ENCODE results near the gene NCOR1. TPM values are rescaled to one million over a fixed set of nuclear protein-coding genes. Genes with fewer than 3 reads are reported as not detected.
A peak's percentile ranks its signal among the peaks of the same experiment; 100 is the strongest.

The NCOR1 gene
- total and polyA plus RNA-seq, 9 of the 15 experiments (the other 6 are each of a cell fraction or from before 2014, with no cell fraction given) = 20.2 to 66.5 (median 50.9) TPM

GRCh38 chr17:16199093-16199492 lies 16.2 kb downstream of the NCOR1 start (continued):
- TF ChIP-seq ZBTB40 (IDR thresholded peaks at IDR 0.05) = 0 out of 2 replicates have a peak, but pooled peaks have one; percentile 17
- no peak for TF ChIP-seq ZBTB40 (CRISPR knock-in tag; IDR thresholded peaks at IDR 0.05)
- TF ChIP-seq THRA (IDR thresholded peaks at IDR 0.05) = 0 out of 2 replicates have a peak, but pooled peaks have one; percentile 18
